PFSK-1 (cell line): ENCODE measurements around the gene CABP7.

Experiments used
- FOXP2 ChIP-seq: optimal IDR thresholded peaks from 2 replicates; pipeline ENCODE3; 2011; ENCODE audit warnings: borderline replicate concordance, control low read depth, inconsistent platforms; ENCODE audit not compliant: insufficient read depth; ENCODE audit errors: extremely low read length, extremely low read depth
- POLR2AphosphoS5 ChIP-seq: IDR thresholded peaks from 2 replicates; pipeline ENCODE4 v1.6.1; 2012; ENCODE audit warnings: low read depth, mild to moderate bottlenecking, control low read depth, low read length, moderate library complexity
- REST ChIP-seq, 2 experiments: IDR thresholded peaks; 2 replicates each; pipeline versions ENCODE4 v1.6.1 to v1.8.0; 2011 to 2012; ENCODE audit warnings: low read depth in 2 of 2, low read length in 2 of 2, control low read depth in 1 of 2, inconsistent platforms in 1 of 2, mild to moderate bottlenecking in 1 of 2, moderate library complexity in 1 of 2; ENCODE audit not compliant: insufficient read depth in 1 of 2
- SIN3A ChIP-seq: IDR thresholded peaks from 2 replicates; pipeline ENCODE4 v1.6.1; 2012; ENCODE audit warnings: mild to moderate bottlenecking, low read length, moderate library complexity, borderline replicate concordance; ENCODE audit not compliant: insufficient read depth
- TAF1 ChIP-seq: IDR thresholded peaks from 2 replicates; pipeline ENCODE4 v1.6.1; 2012; ENCODE audit warnings: low read length, control low read depth, borderline replicate concordance; ENCODE audit not compliant: insufficient read depth

Gene CABP7

GRCh38 chr22:29758068-29758622 lies 38.3 kb downstream of the CABP7 start:
- TF ChIP-seq FOXP2 (no peak), SIN3A (no peak), REST (IDR thresholded peaks at IDR 0.05; ENCODE audit: insufficient read depth in 1 of 2, low read depth in 2 of 2, low read length in 2 of 2) (no peak), POLR2AphosphoS5 (no peak), TAF1 (no peak)

- TF ChIP-seq SIN3A, result no peak
- no peak for TF ChIP-seq POLR2AphosphoS5
- no peak for TF ChIP-seq TAF1
- TF ChIP-seq FOXP2, result no peak
- no peak for TF ChIP-seq REST (IDR thresholded peaks at IDR 0.05; ENCODE audit: insufficient read depth in 1 of 2, low read depth in 2 of 2, low read length in 2 of 2)
These were observed 39.2 kb downstream of the CABP7 start for GRCh38 chr22:29758959-29759358.

GRCh38 chr22:29762263-29762662 lies 42.5 kb downstream of the CABP7 start:
- TF ChIP-seq POLR2AphosphoS5 (no peak), SIN3A (no peak), REST (IDR thresholded peaks at IDR 0.05; ENCODE audit: insufficient read depth in 1 of 2, low read depth in 2 of 2, low read length in 2 of 2) (no peak), FOXP2 (no peak), TAF1 (no peak)

- no peak for TF ChIP-seq TAF1
- no peak for TF ChIP-seq REST (IDR thresholded peaks at IDR 0.05; ENCODE audit: insufficient read depth in 1 of 2, low read depth in 2 of 2, low read length in 2 of 2)
- no peak for TF ChIP-seq POLR2AphosphoS5
- no peak for TF ChIP-seq SIN3A
- no peak for TF ChIP-seq FOXP2
These were observed 46.3 kb downstream of the CABP7 start for GRCh38 chr22:29765905-29766631.
